ENCODE measurements around the gene EXOC4. TPM values are rescaled to one million over a fixed set of nuclear protein-coding genes. Genes with fewer than 3 reads are reported as not detected.

EXOC4 gene
- total and polyA plus RNA-seq, 12 donors: 7.5 to 41.7 (median 34.6) TPM

DNA sequence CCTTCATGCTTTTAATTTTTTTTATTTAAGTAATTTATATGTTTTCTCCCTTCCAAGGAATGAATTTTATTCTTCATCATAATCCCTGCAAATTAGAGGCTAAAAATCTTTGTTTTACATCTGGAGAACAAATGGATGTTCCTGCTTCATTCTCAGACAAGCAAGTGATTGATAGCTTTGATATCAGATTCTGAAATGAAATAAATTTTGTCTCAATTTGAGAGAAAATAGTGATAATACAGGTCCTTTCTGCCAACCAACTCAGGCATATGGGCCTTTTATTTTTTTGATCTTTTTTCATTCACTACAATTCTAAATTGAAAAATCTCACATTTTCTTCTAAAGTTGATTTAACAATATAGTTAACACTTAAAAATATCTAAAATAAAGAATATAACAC lies 427.1 kb downstream of the EXOC4 start:
- intact Hi-C loops (cut with DNase I): no loop called here
- no peaks in the 10 kb centered on the region for H3K36me3 ChIP-seq
- no peak overlapping the region for H3K4me3 ChIP-seq
- ATAC-seq (no peak), DNase-seq (no peak)
- no peaks in the 10 kb centered on the region for H3K9me3 ChIP-seq
- H3K27me3 ChIP-seq: no peaks in the 10 kb centered on the region
- H3K4me1 ChIP-seq: no peaks in the 10 kb centered on the region
- H3K27ac ChIP-seq: no peak overlapping the region
- TF ChIP-seq CTCF (IDR thresholded peaks at IDR 0.05): no peak

GRCh38 chr7:133681529-133681928 lies 428.7 kb downstream of the EXOC4 start:
- H3K9me3 ChIP-seq: no peaks in the 10 kb centered on the region
- no peaks in the 10 kb centered on the region for H3K4me1 ChIP-seq
- H3K27me3 ChIP-seq: no peaks in the 10 kb centered on the region
- H3K4me3 ChIP-seq: no peak overlapping the region
- WGBS, 2 donors: 86 to 88% methylated on average over 3 of the region's 3 CpGs
- no peaks in the 10 kb centered on the region for H3K36me3 ChIP-seq
- H3K27ac ChIP-seq: no peak overlapping the region
- no peak for TF ChIP-seq CTCF (IDR thresholded peaks at IDR 0.05)
- ATAC-seq (no peak), DNase-seq (no peak)
- intact Hi-C loops (cut with DNase I): no loop called here

- H3K9me3 ChIP-seq: no peaks in the 10 kb centered on the region
- 74 to 75% methylated on average over 9 of the region's 9 CpGs for WGBS, 2 donors
Measured at GRCh38 chr7:133682364-133683181, 429.7 kb downstream of the EXOC4 start.

DNA sequence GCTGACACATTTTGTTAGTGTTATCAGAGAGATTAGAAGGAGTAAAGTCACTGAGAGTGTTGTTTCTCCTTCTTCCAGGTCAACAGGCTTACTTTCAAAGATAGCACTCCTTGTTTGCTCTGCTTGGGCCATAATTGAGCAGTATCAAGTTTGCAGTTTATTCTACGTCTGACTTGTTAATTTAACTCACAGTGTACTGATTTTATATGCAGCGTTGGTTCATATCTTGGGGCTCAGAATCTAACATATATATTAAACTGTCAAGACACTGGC lies 430.2 kb downstream of the EXOC4 start:
- Histone ChIP-seq H3K4me3 (no peak overlapping the region), H3K27me3 (no peaks in the 10 kb centered on the region), H3K4me1 (peaks cover 0 to 3% (median 0%) of the 10 kb centered on the region in 9 donors), H3K36me3 (no peaks in the 10 kb centered on the region), H3K27ac (no peak overlapping the region), H3K9me3 (no peaks in the 10 kb centered on the region)
- DNase-seq: no peak
- no peak for TF ChIP-seq CTCF (IDR thresholded peaks at IDR 0.05)
- intact Hi-C loops (cut with DNase I): no loop called here
- WGBS, 2 donors: 77 to 80% methylated on average over 2 of the region's 2 CpGs
- no peak for ATAC-seq

More at GRCh38 chr7:133682364-133683181, 429.7 kb downstream of the EXOC4 start:
- H3K4me1 ChIP-seq: no peaks in the 10 kb centered on the region
- intact Hi-C loops (cut with DNase I): no loop called here
- no peaks in the 10 kb centered on the region for H3K27me3 ChIP-seq
- ATAC-seq: no peak
- no peak overlapping the region for H3K4me3 ChIP-seq
- H3K27ac ChIP-seq: no peak overlapping the region
- DNase-seq: no peak
- no peaks in the 10 kb centered on the region for H3K36me3 ChIP-seq
- no peak for TF ChIP-seq CTCF (IDR thresholded peaks at IDR 0.05)

All from heart right ventricle (tissue), 16 donors.